ENCODE measurements around the gene NUDT5. TPM values are rescaled to one million over a fixed set of nuclear protein-coding genes. Genes with fewer than 3 reads are reported as not detected.
A peak's percentile ranks its signal among the peaks of the same experiment; 100 is the strongest.

NUDT5 gene
- total RNA-seq, 2 experiments from 2014 or later = 95.9 to 98.6 TPM

DNA sequence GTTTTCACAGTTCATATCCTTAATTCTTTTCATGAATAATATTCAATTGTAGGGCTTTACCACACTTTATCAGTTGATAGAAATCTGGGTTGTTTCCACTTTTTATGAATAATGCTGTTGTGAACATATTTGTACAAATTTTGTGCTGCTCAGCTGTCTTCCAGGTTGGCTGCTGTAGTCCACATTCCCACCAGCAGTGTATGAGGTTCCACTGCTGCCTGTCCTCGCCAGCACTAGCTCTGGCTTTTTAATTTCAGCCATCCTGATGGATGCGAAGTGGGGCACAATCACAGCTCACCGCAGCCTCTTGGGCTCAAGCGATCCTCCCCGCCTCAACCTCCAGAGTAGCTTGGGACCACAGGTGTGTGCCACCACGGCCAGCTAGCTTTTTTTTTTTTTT, 32.8 kb downstream of the NUDT5 start:
- Mint-ChIP-seq H3K4me3 (no peak overlapping the region), H3K27ac (peak overlapping the region; percentile 32), H3K36me3 (ENCODE audit: low read depth) (peaks cover 28% of the 10 kb centered on the region), H3K9me3 (no peaks in the 10 kb centered on the region), H3K27me3 (no peaks in the 10 kb centered on the region), H3K4me1 (ENCODE audit: low read depth) (no peaks in the 10 kb centered on the region)
- ATAC-seq = no peak
- CTCF ChIA-PET = no interaction called here
- DNase-seq = no peak
- intact Hi-C loops (cut with micrococcal nuclease) = no loop called here
- POLR2A ChIA-PET = no interaction called here
- TF ChIP-seq CTCF (IDR thresholded peaks at IDR 0.05) = no peak

- TF ChIP-seq CTCF (IDR thresholded peaks at IDR 0.05) = no peak
- POLR2A ChIA-PET = interaction anchor here (1.1 to 1.5 kb wide), 2 partner anchors 17 to 30 kb away, joined by 4 to 5 read pairs; no protein-coding TSS in a partner anchor
- Mint-ChIP-seq H3K9me3 (no peaks in the 10 kb centered on the region), H3K4me3 (no peak overlapping the region), H3K27me3 (no peaks in the 10 kb centered on the region), H3K36me3 (ENCODE audit: low read depth) (peaks cover 27% of the 10 kb centered on the region), H3K27ac (no peak overlapping the region), H3K4me1 (ENCODE audit: low read depth) (no peaks in the 10 kb centered on the region)
- intact Hi-C loops (cut with micrococcal nuclease) = no loop called here
- ATAC-seq (no peak), DNase-seq (no peak)
- CTCF ChIA-PET = no interaction called here
Observed at GRCh38 chr10:12160664-12161063, 35.0 kb downstream of the NUDT5 start.

DNA sequence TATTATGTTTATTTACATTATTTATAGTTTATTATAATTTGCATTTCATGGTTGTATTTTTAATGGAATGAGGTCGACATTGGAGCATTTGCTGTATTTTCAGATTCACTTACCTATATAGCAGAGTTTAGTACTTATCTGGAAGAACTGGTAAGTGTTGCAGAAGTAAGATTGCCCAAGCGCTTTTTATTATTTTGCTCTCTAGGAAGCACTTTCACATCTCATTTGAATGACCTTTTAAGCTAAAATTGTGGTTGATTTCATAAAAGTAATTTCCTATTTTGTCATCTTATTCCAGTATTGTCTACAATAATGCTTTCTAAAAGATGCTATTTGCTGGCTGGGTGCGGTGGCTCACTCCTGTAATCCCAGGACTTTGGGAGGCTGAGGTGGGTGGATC, 37.6 kb downstream of the NUDT5 start:
- POLR2A ChIA-PET = no interaction called here
- H3K27me3 Mint-ChIP-seq = no peaks in the 10 kb centered on the region
- TF ChIP-seq CTCF (IDR thresholded peaks at IDR 0.05) = no peak
- no peaks in the 10 kb centered on the region for H3K9me3 Mint-ChIP-seq
- H3K4me3 Mint-ChIP-seq = no peak overlapping the region
- no peak for ATAC-seq
- H3K27ac Mint-ChIP-seq = no peak overlapping the region
- intact Hi-C loops (cut with micrococcal nuclease) = no loop called here
- H3K4me1 Mint-ChIP-seq (ENCODE audit: low read depth) = no peaks in the 10 kb centered on the region
- DNase-seq = no peak
- CTCF ChIA-PET = no interaction called here
- peaks cover 22% of the 10 kb centered on the region for H3K36me3 Mint-ChIP-seq (ENCODE audit: low read depth)

GRCh38 chr10:12156367-12157123, 39.1 kb downstream of the NUDT5 start:
- CTCF ChIA-PET = no interaction called here
- no peaks in the 10 kb centered on the region for H3K27me3 Mint-ChIP-seq
- DNase-seq = no peak
- TF ChIP-seq CTCF (IDR thresholded peaks at IDR 0.05) = no peak
- POLR2A ChIA-PET = no interaction called here
- no peaks in the 10 kb centered on the region for H3K4me1 Mint-ChIP-seq (ENCODE audit: low read depth)
- H3K36me3 Mint-ChIP-seq (ENCODE audit: low read depth) = peaks cover 15% of the 10 kb centered on the region
- intact Hi-C loops (cut with micrococcal nuclease) = no loop called here
- H3K27ac Mint-ChIP-seq = no peak overlapping the region
- H3K4me3 Mint-ChIP-seq = no peak overlapping the region
- ATAC-seq = no peak
- no peaks in the 10 kb centered on the region for H3K9me3 Mint-ChIP-seq

DNA sequence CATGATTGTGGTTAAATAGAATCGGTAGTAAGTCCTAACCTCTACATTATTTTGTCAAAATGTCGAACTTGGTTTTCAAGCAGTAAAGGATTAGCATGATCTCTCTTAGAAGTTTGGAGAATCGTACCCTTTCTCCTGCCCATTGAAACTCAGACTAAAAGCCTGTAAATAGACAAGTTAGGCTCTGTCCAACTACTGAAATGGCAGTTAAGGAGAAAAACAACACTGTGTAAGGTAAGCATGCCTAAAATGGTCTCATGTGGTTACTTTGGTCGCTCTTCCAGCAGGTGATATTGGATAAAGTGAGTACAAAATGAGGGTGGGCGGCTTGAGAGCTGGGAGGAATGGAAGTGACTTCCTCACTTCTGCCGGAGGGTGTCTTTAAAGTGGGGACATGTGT, 41.2 kb downstream of the NUDT5 start:
- ATAC-seq (no peak), DNase-seq (no peak)
- no peak overlapping the region for H3K4me3 Mint-ChIP-seq
- POLR2A ChIA-PET = no interaction called here
- peaks cover 21% of the 10 kb centered on the region for H3K36me3 Mint-ChIP-seq (ENCODE audit: low read depth)
- H3K27me3 Mint-ChIP-seq = no peaks in the 10 kb centered on the region
- TF ChIP-seq CTCF (IDR thresholded peaks at IDR 0.05) = no peak
- intact Hi-C loops (cut with micrococcal nuclease) = no loop called here
- H3K4me1 Mint-ChIP-seq (ENCODE audit: low read depth) = no peaks in the 10 kb centered on the region
- H3K9me3 Mint-ChIP-seq = no peaks in the 10 kb centered on the region
- CTCF ChIA-PET = no interaction called here
- no peak overlapping the region for H3K27ac Mint-ChIP-seq

Data from activated CD8-positive, alpha-beta T cell treated with anti-CD3 and anti-CD28 coated beads for 36 hours (primary cell).